Heart left ventricle (tissue), 16 donors: ENCODE data around the gene INTS11. TPM values are rescaled to one million over a fixed set of nuclear protein-coding genes. Genes with fewer than 3 reads are reported as not detected.

Experiments used
- ATAC-seq, 4 donors: fragments of 200-7000 bp; cut with Tn5 transposase; one replicate each; pipeline ENCODE4 v1.9.1; 2020 to 2022; ENCODE audit warnings: moderate library complexity in 4 of 4, mild to moderate bottlenecking in 3 of 4, moderate number of reproducible peaks in 1 of 4
- DNase-seq, 5 donors: peaks; one replicate each; pipeline ENCODE4 v3.0.0-alpha.2; 2020
- H3K27ac ChIP-seq, 12 donors: fragments of 200-600 bp; sonication (generic) in 4 of 12; one replicate each; pipeline versions ENCODE4 v1.5.0 to v1.8.0; 2016 to 2022; ENCODE audit warnings: mild to moderate bottlenecking in 2 of 12
- H3K27me3 ChIP-seq, 9 donors: fragments of 200-600 bp; sonication (generic) in 2 of 9; one replicate each; pipeline versions ENCODE4 v1.5.1 to v1.8.0; 2016 to 2022; ENCODE audit warnings: mild to moderate bottlenecking in 3 of 9
- H3K36me3 ChIP-seq, 9 donors: fragments of 200-600 bp; sonication (generic) in 2 of 9; one replicate each; pipeline versions ENCODE4 v1.5.0 to v1.8.0; 2018 to 2022; ENCODE audit warnings: mild to moderate bottlenecking in 2 of 9
- H3K4me1 ChIP-seq, 12 donors: fragments of 200-600 bp; sonication (generic) in 4 of 12; one replicate each; pipeline versions ENCODE4 v1.5.0 to v1.8.0; 2016 to 2022; ENCODE audit warnings: mild to moderate bottlenecking in 3 of 12
- H3K4me3 ChIP-seq, 12 donors: fragments of 200-600 bp; sonication (generic) in 4 of 12; one replicate each; pipeline versions ENCODE4 v1.5.0 to v1.8.0; 2017 to 2022; ENCODE audit warnings: mild to moderate bottlenecking in 9 of 12, moderate library complexity in 4 of 12
- H3K9me3 ChIP-seq, 12 donors: fragments of 200-600 bp; sonication (generic) in 4 of 12; one replicate each; pipeline versions ENCODE4 v1.5.0 to v1.8.0; 2016 to 2022; ENCODE audit warnings: mild to moderate bottlenecking in 1 of 12
- CTCF ChIP-seq, 12 donors: fragments of 200-600 bp; sonication (generic) in 4 of 12; IDR thresholded peaks; one replicate each; pipeline versions ENCODE4 v1.5.0 to v1.8.0; 2018 to 2022; ENCODE audit warnings: antibody characterized with exemption in 12 of 12, mild to moderate bottlenecking in 5 of 12
- POLR2A ChIP-seq, 2 donors: fragments of 450-650 bp; IDR thresholded peaks; one replicate each; pipeline ENCODE4 v1.6.1; 2017; ENCODE audit warnings: antibody characterized with exemption in 2 of 2, mild to moderate bottlenecking in 2 of 2, moderate library complexity in 2 of 2
- WGBS, 4 donors: extraction: QIAGEN DNeasy Blood & Tissue Kit in 2 of 4; methylation state at CpG; one replicate each; pipeline versions ENCODE4 v1.1.5 to v1.1.7; 2013 to 2018; 5-methylcytosine and 5-hydroxymethylcytosine counted together
- intact Hi-C, 10 donors: fragments of 100-400 bp; cut with DNase I; formaldehyde crosslinking; loops; one replicate each; pipeline versions ENCODE4 v1.11.1 to v1.14.2; 2022
- polyA plus RNA-seq, 2 donors: library from polyadenylated mRNA; stranded (reverse); fragments of 200-250 nt; gene quantifications; one replicate each; pipeline ENCODE4 v1.2.3, GENCODE V29; 2013
- total RNA-seq, 9 donors: library from RNA; depleted of rRNA in 2 of 9; stranded (reverse); fragments of >200 nt in 2 of 9; fragmentation: NEBNext Ultra II Directional in 3 of 9; extraction: Animal tissue kit (Norgen Biotek cat#: 25700) in 3 of 9; gene quantifications; one replicate each; pipeline versions ENCODE4 v1.1.0 to v1.2.4, GENCODE V29; 2016 to 2023
- donor health status: ischemic (EF 13 %, LVEDD 7.1; RV severe dilation, severe dysfunction).
- donor health status: healthy with polysubstance abuse.
- donor health status: DM: no; HTN: yes; CAD: no.
- donor health status: DM: no; HTN: no; CAD: no.
- donor health status: ischemic (EF 25% LVEDD 6.9; RV normal size, moderate dysfunction).
- donor health status: ischemic (EF 25% LVEDD 5.7; RV mildly dilated, moderate dysfunction).
- donor health status: healthy.
- donor health status: DM: yes; HTN: yes; CAD: no.
- donor health status: ischemic (EF 35%, LVEDD 5.7; RV mildly dilated, moderate dysfunction).
- donor health status: nonischemic (EF 11% LVEDD 7.7; RV severe dilation, severe dysfunction).
- donor health status: DM: yes; HTN: yes; CAD: no.
- donor health status: PGD.
- donor health status: ischemic (EF 29% LVEDD 5.4; RV normal size, mild dysfunction).
- donor health status: nonischemic (EF 23%, LVEDD 6.1; RV moderate dilation, normal function).

The INTS11 gene
- total and polyA plus RNA-seq, 11 donors: 46.8 to 117 (median 70.7) TPM

GRCh38 chr1:1361982-1362423, 37.5 kb upstream of the INTS11 start:
- H3K4me3 ChIP-seq: peak overlapping the region in 3 of 12 donors; percentile 3 to 19 (median 10)
- WGBS, 4 donors: 23 to 31% (median 27%) methylated on average over 13 of the region's 13 CpGs
- peak in 2 of 12 donors; percentile 13 to 26 for TF ChIP-seq CTCF (IDR thresholded peaks at IDR 0.05)
- TF ChIP-seq POLR2A (IDR thresholded peaks at IDR 0.05): no peak
- no peaks in the 10 kb centered on the region for H3K36me3 ChIP-seq
- peaks cover 0 to 20% (median under 1%) of the 10 kb centered on the region in 9 donors for H3K27me3 ChIP-seq
- intact Hi-C loops: loop anchor here in 1 of 10 donors (10.0 kb wide), 1 partner anchor 327 kb away; no protein-coding TSS in a partner anchor
- DNase-seq (peak in 4 of 5 donors; percentile 52 to 68 (median 66)), ATAC-seq (peak in 2 of 4 donors; percentile 26)
- H3K9me3 ChIP-seq: no peaks in the 10 kb centered on the region
- H3K27ac ChIP-seq: peak overlapping the region in 9 of 12 donors; percentile 28 to 91 (median 78)
- H3K4me1 ChIP-seq: peaks cover 0 to 33% (median 7%) of the 10 kb centered on the region in 12 donors

DNA sequence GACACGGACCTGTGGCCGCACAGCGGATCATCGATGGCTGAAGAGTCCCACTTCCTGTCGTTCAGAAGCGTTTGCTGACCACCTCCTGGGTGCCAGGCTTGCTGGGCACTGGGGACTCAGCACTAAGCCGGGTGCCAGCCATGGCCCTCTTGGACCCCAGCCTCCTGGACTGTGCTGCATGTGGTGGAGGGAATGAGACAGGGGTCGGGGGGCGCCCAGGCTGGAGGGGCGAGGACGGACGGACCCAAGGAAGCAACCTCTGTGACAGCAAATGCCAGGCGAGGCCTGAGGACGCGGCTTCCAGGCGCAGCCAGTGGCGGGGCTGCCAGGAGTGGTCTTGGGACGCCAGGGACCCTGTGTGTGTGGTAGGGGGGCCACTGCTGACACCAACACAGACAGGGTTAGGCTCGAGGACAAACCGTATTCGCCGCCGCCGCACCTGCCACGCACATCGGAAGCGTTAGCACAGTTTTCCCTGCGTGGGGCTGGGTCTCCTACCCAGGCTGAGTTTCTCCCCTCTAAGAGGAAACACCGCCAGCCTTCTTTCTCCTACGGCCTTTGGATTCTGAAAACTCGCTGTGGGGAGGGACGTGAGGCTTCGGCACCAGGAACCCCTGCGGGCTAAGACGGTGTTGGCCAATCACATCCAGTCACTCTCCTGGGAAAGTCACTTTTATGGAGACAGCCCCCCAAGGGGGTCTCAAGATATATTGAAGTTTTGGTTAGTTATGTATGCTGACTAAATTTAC, 36.9 kb upstream of the INTS11 start:
- ATAC-seq: no peak
- Histone ChIP-seq H3K27ac (peak overlapping the region in 9 of 12 donors; percentile 28 to 91 (median 78)), H3K4me1 (peaks cover 0 to 33% (median 7%) of the 10 kb centered on the region in 12 donors)

DNA sequence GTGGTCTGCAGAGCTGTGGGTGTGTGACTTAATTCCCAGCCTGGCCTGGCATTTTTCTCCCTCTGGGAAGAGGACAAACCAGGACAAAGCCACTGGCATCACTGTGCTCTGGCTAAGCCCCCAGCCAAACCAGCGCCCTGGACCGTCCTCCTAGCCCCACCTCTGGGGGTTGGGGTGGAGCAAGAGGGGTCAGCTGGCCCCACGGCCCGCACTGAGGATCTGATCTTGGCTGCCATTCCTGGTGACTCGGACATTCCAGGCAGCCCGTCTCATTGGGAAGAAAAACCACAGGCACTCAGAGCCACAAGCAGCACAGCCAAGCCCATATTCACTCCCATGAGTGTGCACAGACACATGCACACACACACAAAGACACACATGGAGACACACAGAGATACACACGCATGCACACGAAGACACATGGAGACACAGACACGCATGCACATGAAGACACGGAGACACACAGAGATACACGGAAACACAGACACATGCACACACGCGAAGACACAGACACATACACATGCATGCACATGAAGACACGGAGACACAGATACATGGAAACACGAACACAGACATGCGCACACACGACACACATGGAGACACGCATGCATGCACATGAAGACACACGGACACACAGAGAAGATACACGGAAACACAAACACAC, 36.2 kb upstream of the INTS11 start:
- intact Hi-C loops: loop anchor here in 1 of 10 donors (10.0 kb wide), 1 partner anchor 326 kb away; no protein-coding TSS in a partner anchor
- Histone ChIP-seq H3K4me3 (no peak overlapping the region), H3K27me3 (peaks cover 0 to 26% (median 4%) of the 10 kb centered on the region in 9 donors), H3K27ac (peak overlapping the region; percentile 53 to 91 (median 82)), H3K9me3 (no peaks in the 10 kb centered on the region), H3K36me3 (no peaks in the 10 kb centered on the region), H3K4me1 (peaks cover 0 to 33% (median 7%) of the 10 kb centered on the region in 12 donors)
- DNase-seq (peak; percentile 72 to 87 (median 80)), ATAC-seq (peak; percentile 30 to 69 (median 60))
- TF ChIP-seq POLR2A (IDR thresholded peaks at IDR 0.05) (peak in 1 of 2 donors; percentile 11), CTCF (IDR thresholded peaks at IDR 0.05) (no peak)
- WGBS, 4 donors: 69 to 75% (median 73%) methylated on average over 17 to 20 of the region's 20 CpGs

More for the DNA sequence above, 36.9 kb upstream of the INTS11 start:
- intact Hi-C loops: loop anchor here in 1 of 10 donors (10.0 kb wide), 1 partner anchor 327 kb away; no protein-coding TSS in a partner anchor
- DNase-seq: peak in 2 of 5 donors; percentile 30 to 56
- peaks cover 0 to 26% (median 4%) of the 10 kb centered on the region in 9 donors for H3K27me3 ChIP-seq
- no peaks in the 10 kb centered on the region for H3K36me3 ChIP-seq
- TF ChIP-seq POLR2A (IDR thresholded peaks at IDR 0.05) (no peak), CTCF (IDR thresholded peaks at IDR 0.05) (no peak)
- WGBS, 4 donors: 75 to 80% (median 77%) methylated on average over 28 to 35 of the region's 35 CpGs
- no peaks in the 10 kb centered on the region for H3K9me3 ChIP-seq
- H3K4me3 ChIP-seq: peak overlapping the region in 3 of 12 donors; percentile 3 to 19 (median 10)
